ENCODE measurements around the gene SHMT2. TPM values are rescaled to one million over a fixed set of nuclear protein-coding genes. Genes with fewer than 3 reads are reported as not detected.

Gene SHMT2
- total RNA-seq, 1 experiment from 2014 or later: 409 TPM

GRCh38 chr12:57224278-57224972, 5.1 kb upstream of the SHMT2 start:
- DNase-seq (ENCODE audit: extremely low read depth, low read depth): no peak

GRCh38 chr12:57224973-57225679, 4.4 kb upstream of the SHMT2 start:
- no peak for DNase-seq (ENCODE audit: extremely low read depth, low read depth)

GRCh38 chr12:57225680-57226210, 3.8 kb upstream of the SHMT2 start:
- DNase-seq (ENCODE audit: extremely low read depth, low read depth): no peak

- DNase-seq (ENCODE audit: extremely low read depth, low read depth): no peak
These were observed 2.8 kb upstream of the SHMT2 start for GRCh38 chr12:57226588-57227314.

- no peak for DNase-seq (ENCODE audit: extremely low read depth, low read depth)
These were observed 2.0 kb upstream of the SHMT2 start for GRCh38 chr12:57227315-57228115.

- no peak for DNase-seq (ENCODE audit: extremely low read depth, low read depth)
These were observed 371 bp upstream of the SHMT2 start for GRCh38 chr12:57229046-57229633.

GRCh38 chr12:57230381-57231155, 1.1 kb downstream of the SHMT2 start:
- DNase-seq (ENCODE audit: extremely low read depth, low read depth): no peak

- DNase-seq (ENCODE audit: extremely low read depth, low read depth): no peak
These were observed 1.9 kb downstream of the SHMT2 start for GRCh38 chr12:57231276-57232021.

GRCh38 chr12:57232156-57232756, 2.7 kb downstream of the SHMT2 start:
- DNase-seq (ENCODE audit: extremely low read depth, low read depth): no peak

GRCh38 chr12:57233357-57234232, 4.1 kb downstream of the SHMT2 start:
- no peak for DNase-seq (ENCODE audit: extremely low read depth, low read depth)

GRCh38 chr12:57234233-57234570, 4.7 kb downstream of the SHMT2 start:
- no peak for DNase-seq (ENCODE audit: extremely low read depth, low read depth)

GRCh38 chr12:57234571-57235016, 5.1 kb downstream of the SHMT2 start:
- DNase-seq (ENCODE audit: extremely low read depth, low read depth): no peak

- DNase-seq (ENCODE audit: extremely low read depth, low read depth): peak; percentile 89
These were observed 5.7 kb downstream of the SHMT2 start for GRCh38 chr12:57235017-57235727.

GRCh38 chr12:57235728-57236131, 6.2 kb downstream of the SHMT2 start:
- DNase-seq (ENCODE audit: extremely low read depth, low read depth): no peak

GRCh38 chr12:57236201-57236924, 6.9 kb downstream of the SHMT2 start:
- no peak for DNase-seq (ENCODE audit: extremely low read depth, low read depth)
